Ovary (tissue), 9 donors: ENCODE results near the gene THEMIS. TPM values are rescaled to one million over a fixed set of nuclear protein-coding genes. Genes with fewer than 3 reads are reported as not detected.

Source experiments
- DNase-seq, 5 donors: peaks; one replicate each; pipeline ENCODE4 v3.0.0-alpha.2; 2019 to 2020
- H3K27ac ChIP-seq, 2 donors: fragments of 200-600 bp; one replicate each; pipeline versions ENCODE4 v1.5.1 to v1.8.0; 2019 to 2022
- H3K27me3 ChIP-seq: fragments of 200-600 bp; one replicate; pipeline ENCODE4 v1.8.0; 2022
- H3K36me3 ChIP-seq: fragments of 200-600 bp; sonication (generic); one replicate; pipeline ENCODE4 v1.5.1; 2019
- H3K4me1 ChIP-seq: one replicate; pipeline ENCODE4 v1.8.1; 2013; ENCODE audit warnings: mild to moderate bottlenecking, moderate library complexity; ENCODE audit not compliant: insufficient read depth
- H3K4me3 ChIP-seq: fragments of 200-600 bp; sonication (generic); one replicate; pipeline ENCODE4 v1.5.1; 2017
- H3K9me3 ChIP-seq, 2 donors: fragments of 200-600 bp in 1 of 2; sonication (generic) in 1 of 2; one replicate each; pipeline versions ENCODE4 v1.5.1 to v1.8.1; 2013 to 2019; ENCODE audit warnings: mild to moderate bottlenecking in 1 of 2, moderate library complexity in 1 of 2
- CTCF ChIP-seq, 3 donors: fragments of 450-650 bp in 2 of 3; fragments of 200-600 bp in 1 of 3; IDR thresholded peaks; one replicate each; pipeline versions ENCODE4 v1.5.1 to v1.8.0; 2016 to 2022; ENCODE audit warnings: antibody characterized with exemption in 3 of 3, mild to moderate bottlenecking in 1 of 3
- EP300 ChIP-seq: sonication (generic); formaldehyde crosslinking; IDR thresholded peaks from one replicate; pipeline ENCODE4 v1.6.1; 2017; ENCODE audit warnings: antibody characterized with exemption
- POLR2A ChIP-seq: fragments of 450-650 bp; IDR thresholded peaks from one replicate; pipeline ENCODE4 v1.6.1; 2017; ENCODE audit warnings: antibody characterized with exemption, mild to moderate bottlenecking, moderate library complexity
- WGBS, 3 donors: extraction: QIAGEN DNeasy Blood & Tissue Kit in 1 of 3; methylation state at CpG; one replicate each; pipeline versions ENCODE4 v1.1.5 to v1.1.7; 2013 to 2017; 5-methylcytosine and 5-hydroxymethylcytosine counted together
- intact Hi-C, 4 donors: fragments of 100-400 bp; cut with DNase I; formaldehyde crosslinking; loops; one replicate each; pipeline versions ENCODE4 v1.11.0 to v1.15.1; 2022 to 2023
- polyA plus RNA-seq, 2 donors: library from polyadenylated mRNA; stranded (reverse); fragments of 200-250 nt in 1 of 2; fragments of 350-450 nt in 1 of 2; fragmentation: Illumina TruSeq in 1 of 2; extraction: RNeasy Lipid Tissue Mini Kit (QIAGEN cat#74804) in 1 of 2; gene quantifications; one replicate each; pipeline ENCODE4 v1.2.3, GENCODE V29; 2013 to 2014
- total RNA-seq, 7 donors: library from RNA; depleted of rRNA in 2 of 7; stranded (reverse); fragments of >200 nt in 2 of 7; fragmentation: NEBNext Ultra II Directional in 3 of 7; extraction: Animal tissue kit (Norgen Biotek cat#: 25700) in 3 of 7; gene quantifications; one replicate each; pipeline versions ENCODE4 v1.1.0 to v1.2.4, GENCODE V29; 2016 to 2023
- donor health status: DM: no; HTN: no; CAD: no; lungs with moderate emphysema.
- donor health status: DM: no; HTN: no; CAD: no.
- donor health status: Bipolar disorder and iron deficiency.
- donor health status: DM: yes; HTN: yes; CAD: no.
- donor health status: DM: no; HTN: no; CAD: no.
- donor health status: DM: yes; HTN: yes; CAD: no.

The THEMIS gene
- total and polyA plus RNA-seq, 9 donors = 0.05 to 0.87 (median 0.40) TPM; not detected in 1

DNA sequence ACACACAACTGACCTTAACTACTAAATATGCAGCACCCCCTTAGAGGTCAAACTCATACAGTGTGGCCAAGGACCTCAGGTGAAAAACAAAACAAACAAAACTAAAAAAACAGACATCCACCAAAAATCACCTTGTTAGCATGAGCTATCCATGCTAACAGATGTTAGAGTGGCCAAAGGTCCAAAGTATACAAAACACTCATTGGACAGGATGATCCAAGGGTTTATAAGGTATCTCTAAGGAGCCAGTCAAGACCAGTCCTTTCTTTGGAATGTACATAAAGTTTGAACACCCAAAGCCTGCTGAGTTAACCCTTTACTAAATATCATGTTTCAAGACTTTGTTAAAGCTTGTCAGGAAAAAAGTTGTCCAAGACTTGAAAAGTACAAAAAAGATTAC is 35.8 kb downstream of the THEMIS start:
- intact Hi-C loops = no loop called here
- no peaks in the 10 kb centered on the region for H3K9me3 ChIP-seq
- TF ChIP-seq EP300 (no peak), POLR2A (no peak), CTCF (IDR thresholded peaks at IDR 0.05) (no peak)

GRCh38 chr6:127864701-127865100 is 36.2 kb downstream of the THEMIS start:
- no peak overlapping the region for H3K27ac ChIP-seq
- no peaks in the 10 kb centered on the region for H3K4me1 ChIP-seq
- DNase-seq = no peak
- TF ChIP-seq CTCF (IDR thresholded peaks at IDR 0.05) (no peak), POLR2A (no peak), EP300 (no peak)
- 84 to 90% (median 88%) methylated on average over 2 of the region's 2 CpGs for WGBS, 3 donors
- no peaks in the 10 kb centered on the region for H3K9me3 ChIP-seq
- H3K4me3 ChIP-seq = no peak overlapping the region
- no peaks in the 10 kb centered on the region for H3K36me3 ChIP-seq
- H3K27me3 ChIP-seq = no peaks in the 10 kb centered on the region
- intact Hi-C loops = no loop called here

More for the DNA sequence above, 35.8 kb downstream of the THEMIS start:
- H3K27ac ChIP-seq = no peak overlapping the region
- no peak for DNase-seq
- no peak overlapping the region for H3K4me3 ChIP-seq
- H3K4me1 ChIP-seq = no peaks in the 10 kb centered on the region
- H3K36me3 ChIP-seq = no peaks in the 10 kb centered on the region
- H3K27me3 ChIP-seq = no peaks in the 10 kb centered on the region

GRCh38 chr6:127860723-127861122 is 40.1 kb downstream of the THEMIS start:
- WGBS, 3 donors = 91 to 99% (median 92%) methylated on average over 2 of the region's 2 CpGs

GRCh38 chr6:127859956-127860355 is 40.9 kb downstream of the THEMIS start:
- H3K4me3 ChIP-seq = no peak overlapping the region
- intact Hi-C loops = no loop called here
- no peaks in the 10 kb centered on the region for H3K36me3 ChIP-seq
- no peaks in the 10 kb centered on the region for H3K9me3 ChIP-seq
- no peak overlapping the region for H3K27ac ChIP-seq
- WGBS, 3 donors = 82 to 93% (median 87%) methylated on average over 2 of the region's 2 CpGs
- no peaks in the 10 kb centered on the region for H3K27me3 ChIP-seq
- no peak for DNase-seq
- TF ChIP-seq POLR2A = no peak
- no peak for TF ChIP-seq CTCF (IDR thresholded peaks at IDR 0.05)
- no peak for TF ChIP-seq EP300
- no peaks in the 10 kb centered on the region for H3K4me1 ChIP-seq

More at GRCh38 chr6:127860723-127861122, 40.1 kb downstream of the THEMIS start:
- Histone ChIP-seq H3K27ac (no peak overlapping the region), H3K4me1 (no peaks in the 10 kb centered on the region), H3K27me3 (no peaks in the 10 kb centered on the region), H3K4me3 (no peak overlapping the region), H3K36me3 (no peaks in the 10 kb centered on the region), H3K9me3 (no peaks in the 10 kb centered on the region)
- TF ChIP-seq CTCF (IDR thresholded peaks at IDR 0.05) (no peak), POLR2A (no peak), EP300 (no peak)
- intact Hi-C loops = no loop called here
- no peak for DNase-seq
